Measurements from ENCODE around the gene ERVV-1.
"Not testable (repeated sequence)": the region's sequence is repeated elsewhere in the genome, so short reads cannot be mapped to it uniquely, and the experiment has no call there.

Gene ERVV-1

GRCh38 chr19:53028306-53028705, 14.6 kb downstream of the ERVV-1 start:
- not testable (repeated sequence) for DNase-seq

GRCh38 chr19:53034054-53034453, 20.3 kb downstream of the ERVV-1 start:
- DNase-seq, result no peak

GRCh38 chr19:53034948-53035675, 21.4 kb downstream of the ERVV-1 start:
- DNase-seq, result no peak

DNA sequence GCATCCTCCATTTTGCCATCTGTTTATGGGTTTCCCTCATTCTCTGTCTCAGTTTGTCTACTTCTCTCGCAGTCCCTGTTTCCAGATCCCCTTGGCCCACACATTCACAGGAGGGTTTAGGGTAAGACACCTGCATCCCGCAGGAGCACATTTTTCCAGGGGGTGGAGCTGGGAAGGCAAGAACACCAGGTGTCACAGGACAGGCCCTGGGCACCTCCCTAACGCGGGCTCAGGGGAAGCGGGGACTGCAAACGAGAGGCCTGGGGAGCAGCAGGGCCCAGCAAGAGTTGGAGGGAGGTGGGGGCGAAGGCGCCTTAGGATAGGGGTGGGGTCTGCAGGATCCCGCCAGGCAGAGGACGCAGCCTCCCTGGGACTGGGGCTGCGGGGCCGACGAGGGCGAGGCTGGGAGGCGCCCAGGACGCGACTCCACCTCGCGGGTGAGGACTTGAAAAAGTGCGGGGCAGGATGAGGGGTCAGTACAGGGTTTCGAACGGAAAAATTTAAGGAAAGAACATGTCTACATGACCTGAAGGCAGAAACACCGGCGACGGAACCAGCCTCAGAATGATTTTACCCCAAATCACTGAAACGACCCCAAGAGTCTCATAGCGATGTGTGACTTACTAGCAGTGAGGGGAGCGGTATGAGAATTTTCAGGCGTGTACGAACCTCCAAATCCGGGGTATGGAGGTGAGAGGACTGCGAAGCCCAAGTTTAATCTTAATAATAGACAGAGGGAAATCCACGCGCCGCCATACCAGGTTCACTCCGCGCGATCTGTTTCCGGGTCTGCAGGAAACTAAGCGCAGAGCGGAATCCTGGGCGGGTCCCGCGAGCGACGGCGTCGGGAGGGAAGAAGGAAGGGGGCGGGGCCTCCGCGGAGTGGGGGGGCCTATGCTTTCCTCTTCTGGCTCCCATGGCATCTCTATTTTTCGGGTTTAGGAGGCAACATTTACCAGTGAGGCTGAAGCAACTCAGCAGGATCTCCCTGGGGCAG, 23.7 kb downstream of the ERVV-1 start:
- no peak for DNase-seq

DNA sequence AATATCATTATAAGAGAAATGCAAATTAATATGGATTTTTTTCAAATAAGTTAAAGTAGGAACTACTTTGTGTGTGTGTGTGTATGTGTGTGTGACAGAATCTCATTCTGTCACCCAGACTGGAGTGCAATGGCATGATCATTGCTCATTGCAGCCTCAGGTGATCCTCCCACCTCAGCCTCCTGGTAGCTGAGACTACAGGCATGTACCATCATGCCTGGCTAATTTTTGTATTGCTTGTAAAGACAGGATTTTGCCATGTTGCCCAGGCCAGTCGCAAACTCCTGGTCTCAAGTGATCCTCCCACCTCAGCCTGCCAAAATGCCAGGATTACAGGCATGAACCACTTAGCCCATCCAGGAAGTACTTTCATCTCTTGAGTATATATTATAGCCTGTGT, 27.6 kb downstream of the ERVV-1 start:
- no peak for DNase-seq

DNA sequence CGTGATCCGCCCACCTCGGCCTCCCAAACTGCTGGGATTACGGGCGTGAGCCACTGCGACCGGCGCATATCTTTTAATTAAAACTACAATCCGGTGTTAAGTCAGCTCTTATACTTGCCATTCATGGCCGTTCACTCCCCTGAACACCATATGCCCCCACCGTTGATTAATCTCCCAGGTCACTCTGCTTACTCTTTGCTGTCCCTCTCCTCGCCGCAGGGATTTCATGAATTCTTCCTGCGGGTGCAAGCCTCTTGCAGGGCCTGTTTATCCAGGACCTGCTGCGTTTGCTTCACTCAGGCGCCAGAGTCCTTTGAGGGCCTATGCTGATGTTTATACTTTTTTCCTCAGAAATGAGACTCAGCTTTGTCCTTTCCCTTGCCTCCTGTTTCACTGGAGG, 31.8 kb downstream of the ERVV-1 start:
- no peak for DNase-seq

DNA sequence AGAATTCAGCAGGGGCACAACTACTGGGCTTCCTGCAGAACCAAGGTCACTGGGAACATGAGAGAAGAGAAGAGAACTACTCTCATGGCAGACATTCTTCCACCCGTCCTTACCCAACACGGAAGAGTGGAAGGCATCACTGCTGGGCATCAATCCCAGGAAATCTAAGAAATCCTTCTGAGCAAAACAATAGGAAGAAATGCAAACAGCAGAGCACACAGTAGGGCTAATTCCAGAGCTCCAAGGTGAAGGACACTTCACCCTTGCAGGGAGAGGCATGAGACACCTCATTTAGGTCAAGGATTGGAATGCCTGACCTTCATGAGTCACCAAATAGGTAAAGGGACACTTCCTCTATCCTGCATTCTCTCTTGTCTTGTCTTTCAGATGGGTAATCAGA, 33.7 kb downstream of the ERVV-1 start:
- no peak for DNase-seq

DNA sequence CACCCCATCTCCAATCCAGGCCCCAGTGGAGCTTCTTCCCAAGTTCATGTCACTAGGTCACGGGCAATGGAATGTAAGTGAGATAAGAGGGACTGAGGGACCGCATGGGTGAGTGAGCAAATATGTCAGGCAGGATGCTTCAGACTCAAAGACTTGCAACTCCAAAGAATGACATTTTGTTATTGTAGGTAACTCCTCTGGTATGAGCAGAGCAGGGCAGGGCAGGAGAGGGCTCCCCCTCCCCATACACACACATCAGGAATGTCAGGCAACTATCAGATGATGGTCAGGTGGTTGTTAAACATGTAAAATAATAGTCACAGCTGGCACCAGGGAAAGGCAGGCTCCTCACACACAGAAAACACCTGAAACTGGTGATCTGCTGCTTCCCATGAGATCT, 41.4 kb downstream of the ERVV-1 start:
- no peak for DNase-seq

DNA sequence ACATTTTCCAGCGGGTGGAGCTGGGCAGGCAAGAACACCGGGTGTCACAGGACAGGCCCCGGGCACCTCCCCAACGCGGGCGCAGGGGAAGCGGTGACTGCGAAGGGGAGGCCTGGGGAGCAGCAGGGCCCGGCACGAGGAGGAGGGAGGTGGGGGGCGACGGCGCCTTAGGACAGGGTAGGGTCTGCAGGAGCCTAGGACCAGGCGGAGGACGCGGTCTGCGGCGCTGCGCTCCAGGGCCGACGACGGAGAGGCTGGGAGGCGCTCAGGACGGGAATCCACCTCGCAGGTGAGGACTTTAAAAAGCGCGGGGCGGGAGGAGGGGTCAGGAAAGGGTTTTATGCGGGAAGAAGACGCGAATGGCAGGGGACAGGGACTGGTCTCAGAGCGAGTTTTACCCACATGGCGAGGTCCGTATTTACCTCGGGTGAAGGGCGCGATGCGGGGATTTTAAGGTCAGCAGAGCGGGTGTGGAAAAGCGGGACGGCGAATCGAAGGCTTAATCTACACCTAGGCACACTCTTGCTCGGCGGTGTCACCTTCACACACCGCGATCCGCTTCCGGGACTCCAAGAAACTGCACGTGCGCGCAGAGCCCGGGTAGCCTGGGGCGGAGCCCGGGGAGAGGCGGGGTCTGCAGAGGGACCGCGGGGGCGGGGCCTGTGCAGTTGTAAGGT, 44.3 kb downstream of the ERVV-1 start:
- DNase-seq, result no peak

Measured in NCI-H2171 treated with DMSO at 0.1 percent for 48 hours (cell line).